ENCODE results near the gene CNTNAP4.

DNA sequence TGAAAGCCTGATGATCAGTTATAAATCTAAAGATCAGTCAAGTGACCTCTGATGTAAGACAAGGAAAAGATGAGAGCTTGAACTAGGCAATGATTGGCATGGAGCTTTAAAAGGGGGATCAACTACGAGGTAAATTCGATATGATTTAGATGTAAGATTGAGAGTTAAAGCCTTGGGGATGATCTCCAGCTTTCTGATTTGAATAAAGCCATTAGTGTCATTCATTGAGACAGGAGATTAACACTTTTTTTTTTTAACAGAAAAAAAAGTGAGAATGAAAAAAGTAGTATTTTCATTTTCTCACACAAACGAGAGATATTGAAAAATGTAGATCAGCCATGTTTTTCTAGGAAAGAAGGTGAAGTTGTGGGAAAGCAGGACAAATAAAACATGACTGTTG lies 225.4 kb downstream of the CNTNAP4 start:
- TF ChIP-seq, protein P1, sequence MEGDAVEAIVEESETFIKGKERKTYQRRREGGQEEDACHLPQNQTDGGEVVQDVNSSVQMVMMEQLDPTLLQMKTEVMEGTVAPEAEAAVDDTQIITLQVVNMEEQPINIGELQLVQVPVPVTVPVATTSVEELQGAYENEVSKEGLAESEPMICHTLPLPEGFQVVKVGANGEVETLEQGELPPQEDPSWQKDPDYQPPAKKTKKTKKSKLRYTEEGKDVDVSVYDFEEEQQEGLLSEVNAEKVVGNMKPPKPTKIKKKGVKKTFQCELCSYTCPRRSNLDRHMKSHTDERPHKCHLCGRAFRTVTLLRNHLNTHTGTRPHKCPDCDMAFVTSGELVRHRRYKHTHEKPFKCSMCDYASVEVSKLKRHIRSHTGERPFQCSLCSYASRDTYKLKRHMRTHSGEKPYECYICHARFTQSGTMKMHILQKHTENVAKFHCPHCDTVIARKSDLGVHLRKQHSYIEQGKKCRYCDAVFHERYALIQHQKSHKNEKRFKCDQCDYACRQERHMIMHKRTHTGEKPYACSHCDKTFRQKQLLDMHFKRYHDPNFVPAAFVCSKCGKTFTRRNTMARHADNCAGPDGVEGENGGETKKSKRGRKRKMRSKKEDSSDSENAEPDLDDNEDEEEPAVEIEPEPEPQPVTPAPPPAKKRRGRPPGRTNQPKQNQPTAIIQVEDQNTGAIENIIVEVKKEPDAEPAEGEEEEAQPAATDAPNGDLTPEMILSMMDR (IDR thresholded peaks at IDR 0.05; ENCODE audit: poor library complexity, severe bottlenecking): no peak
- TF ChIP-seq POLR2AphosphoS5 (IDR thresholded peaks at IDR 0.05): peak; percentile 18
- peak; percentile 93 for TF ChIP-seq EP300 (conservative IDR thresholded peaks at IDR 0.05; ENCODE audit: poor library complexity, severe bottlenecking)
- no peak for TF ChIP-seq SMC3 (conservative IDR thresholded peaks at IDR 0.05; ENCODE audit: poor library complexity)

Data from neural cell (in vitro differentiated cells).